Measurements from ENCODE around the gene KEAP1.
"Not testable (repeated sequence)": the region's sequence is repeated elsewhere in the genome, so short reads cannot be mapped to it uniquely, and the experiment has no call there.

The KEAP1 gene

GRCh38 chr19:10544242-10544752, 41.1 kb upstream of the KEAP1 start:
- Histone ChIP-seq H3K4me3 (ENCODE audit: low read depth in 1 of 2, low read length in 2 of 2) (peak overlapping the region; percentile 84 to 98), H3K9ac (ENCODE audit: low read depth in 1 of 2, low read length in 2 of 2) (peak overlapping the region; percentile 82 to 92), H3K4me1 (ENCODE audit: control insufficient read depth in 1 of 2, insufficient read depth in 2 of 2, low read length in 2 of 2) (peaks cover 12 to 18% of the 10 kb centered on the region in 2 donors), H3K27ac (ENCODE audit: low read depth, low read length) (peak overlapping the region; percentile 84), H3K36me3 (ENCODE audit: control insufficient read depth in 1 of 2, insufficient read depth in 2 of 2, low read length in 2 of 2) (peaks cover 18 to 22% of the 10 kb centered on the region in 2 donors), H3K9me3 (ENCODE audit: control insufficient read depth in 1 of 2, low read length in 2 of 2) (no peaks in the 10 kb centered on the region), H3K27me3 (ENCODE audit: control insufficient read depth in 1 of 2, insufficient read depth in 2 of 2, low read length in 2 of 2) (no peaks in the 10 kb centered on the region)

GRCh38 chr19:10543420-10544241, 40.5 kb upstream of the KEAP1 start, which contains the start of gene ATG4D:
ATG4D (plus strand) TSS chr19:10543904; CDS start chr19:10544091, 187 bp downstream.
- no peaks in the 10 kb centered on the region for H3K27me3 ChIP-seq (ENCODE audit: control insufficient read depth in 1 of 2, insufficient read depth in 2 of 2, low read length in 2 of 2)
- peak within 1 kb of the TSS; percentile 84 to 98 for H3K4me3 ChIP-seq (ENCODE audit: low read depth in 1 of 2, low read length in 2 of 2)
- H3K9me3 ChIP-seq (ENCODE audit: control insufficient read depth in 1 of 2, low read length in 2 of 2), result no peaks in the 10 kb centered on the region
- H3K27ac ChIP-seq (ENCODE audit: low read depth, low read length), result peak within 1 kb of the TSS; percentile 84
- peaks cover 12 to 15% of the 10 kb centered on the region in 2 donors for H3K36me3 ChIP-seq (ENCODE audit: control insufficient read depth in 1 of 2, insufficient read depth in 2 of 2, low read length in 2 of 2)
- H3K4me1 ChIP-seq (ENCODE audit: control insufficient read depth in 1 of 2, insufficient read depth in 2 of 2, low read length in 2 of 2), result peaks cover 12 to 18% of the 10 kb centered on the region in 2 donors
- H3K9ac ChIP-seq (ENCODE audit: low read depth in 1 of 2, low read length in 2 of 2), result peak within 1 kb of the TSS; percentile 82 to 92

- Histone ChIP-seq H3K36me3 (ENCODE audit: control insufficient read depth in 1 of 2, insufficient read depth in 2 of 2, low read length in 2 of 2) (peaks cover 6 to 9% of the 10 kb centered on the region in 2 donors), H3K27ac (ENCODE audit: low read depth, low read length) (no peak overlapping the region)
These were observed 39.9 kb upstream of the KEAP1 start for GRCh38 chr19:10543059-10543419.

GRCh38 chr19:10539016-10539415, 35.9 kb upstream of the KEAP1 start:
- H3K9me3 ChIP-seq (ENCODE audit: control insufficient read depth in 1 of 2, low read length in 2 of 2); H3K27me3 ChIP-seq (ENCODE audit: control insufficient read depth in 1 of 2, insufficient read depth in 2 of 2, low read length in 2 of 2); H3K36me3 ChIP-seq (ENCODE audit: control insufficient read depth in 1 of 2, insufficient read depth in 2 of 2, low read length in 2 of 2); H3K27ac ChIP-seq (ENCODE audit: low read depth, low read length); H3K4me1 ChIP-seq (ENCODE audit: control insufficient read depth in 1 of 2, insufficient read depth in 2 of 2, low read length in 2 of 2); H3K9ac ChIP-seq (ENCODE audit: low read depth in 1 of 2, low read length in 2 of 2); H3K4me3 ChIP-seq (ENCODE audit: low read depth in 1 of 2, low read length in 2 of 2): not testable (repeated sequence)

More at GRCh38 chr19:10543059-10543419, 39.9 kb upstream of the KEAP1 start:
- peaks cover 12 to 18% of the 10 kb centered on the region in 2 donors for H3K4me1 ChIP-seq (ENCODE audit: control insufficient read depth in 1 of 2, insufficient read depth in 2 of 2, low read length in 2 of 2)
- no peaks in the 10 kb centered on the region for H3K9me3 ChIP-seq (ENCODE audit: control insufficient read depth in 1 of 2, low read length in 2 of 2)
- peaks cover 0 to 3% of the 10 kb centered on the region in 2 donors for H3K27me3 ChIP-seq (ENCODE audit: control insufficient read depth in 1 of 2, insufficient read depth in 2 of 2, low read length in 2 of 2)
- peak overlapping the region; percentile 84 to 98 for H3K4me3 ChIP-seq (ENCODE audit: low read depth in 1 of 2, low read length in 2 of 2)
- H3K9ac ChIP-seq (ENCODE audit: low read depth in 1 of 2, low read length in 2 of 2), result peak overlapping the region in 1 of 2 donors; percentile 25

GRCh38 chr19:10538204-10538983, 35.2 kb upstream of the KEAP1 start:
- Histone ChIP-seq H3K36me3 (ENCODE audit: control insufficient read depth in 1 of 2, insufficient read depth in 2 of 2, low read length in 2 of 2) (no peaks in the 10 kb centered on the region), H3K4me1 (ENCODE audit: control insufficient read depth in 1 of 2, insufficient read depth in 2 of 2, low read length in 2 of 2) (peaks cover 4% of the 10 kb centered on the region in 2 donors), H3K4me3 (ENCODE audit: low read depth in 1 of 2, low read length in 2 of 2) (no peak overlapping the region), H3K9me3 (ENCODE audit: control insufficient read depth in 1 of 2, low read length in 2 of 2) (no peaks in the 10 kb centered on the region), H3K27me3 (ENCODE audit: control insufficient read depth in 1 of 2, insufficient read depth in 2 of 2, low read length in 2 of 2) (peaks cover 0 to 5% of the 10 kb centered on the region in 2 donors), H3K9ac (ENCODE audit: low read depth in 1 of 2, low read length in 2 of 2) (no peak overlapping the region), H3K27ac (ENCODE audit: low read depth, low read length) (no peak overlapping the region)

- H3K36me3 ChIP-seq (ENCODE audit: control insufficient read depth in 1 of 2, insufficient read depth in 2 of 2, low read length in 2 of 2), result no peaks in the 10 kb centered on the region
- H3K9ac ChIP-seq (ENCODE audit: low read depth in 1 of 2, low read length in 2 of 2), result no peak overlapping the region
- peaks cover 0 to 5% of the 10 kb centered on the region in 2 donors for H3K27me3 ChIP-seq (ENCODE audit: control insufficient read depth in 1 of 2, insufficient read depth in 2 of 2, low read length in 2 of 2)
- peaks cover 0 to under 1% of the 10 kb centered on the region in 2 donors for H3K9me3 ChIP-seq (ENCODE audit: control insufficient read depth in 1 of 2, low read length in 2 of 2)
- no peak overlapping the region for H3K27ac ChIP-seq (ENCODE audit: low read depth, low read length)
- no peak overlapping the region for H3K4me3 ChIP-seq (ENCODE audit: low read depth in 1 of 2, low read length in 2 of 2)
- H3K4me1 ChIP-seq (ENCODE audit: control insufficient read depth in 1 of 2, insufficient read depth in 2 of 2, low read length in 2 of 2), result no peaks in the 10 kb centered on the region
These were observed 34.5 kb upstream of the KEAP1 start for GRCh38 chr19:10537668-10538067.

GRCh38 chr19:10535613-10536012, 32.5 kb upstream of the KEAP1 start:
- no peak overlapping the region for H3K27ac ChIP-seq (ENCODE audit: low read depth, low read length)
- H3K27me3 ChIP-seq (ENCODE audit: control insufficient read depth in 1 of 2, insufficient read depth in 2 of 2, low read length in 2 of 2), result peaks cover 0 to 5% of the 10 kb centered on the region in 2 donors
- H3K4me1 ChIP-seq (ENCODE audit: control insufficient read depth in 1 of 2, insufficient read depth in 2 of 2, low read length in 2 of 2), result no peaks in the 10 kb centered on the region
- H3K9me3 ChIP-seq (ENCODE audit: control insufficient read depth in 1 of 2, low read length in 2 of 2), result peaks cover 0 to 3% of the 10 kb centered on the region in 2 donors
- no peak overlapping the region for H3K4me3 ChIP-seq (ENCODE audit: low read depth in 1 of 2, low read length in 2 of 2)
- H3K36me3 ChIP-seq (ENCODE audit: control insufficient read depth in 1 of 2, insufficient read depth in 2 of 2, low read length in 2 of 2), result no peaks in the 10 kb centered on the region
- no peak overlapping the region for H3K9ac ChIP-seq (ENCODE audit: low read depth in 1 of 2, low read length in 2 of 2)

- Histone ChIP-seq H3K4me1 (ENCODE audit: control insufficient read depth in 1 of 2, insufficient read depth in 2 of 2, low read length in 2 of 2) (no peaks in the 10 kb centered on the region), H3K9ac (ENCODE audit: low read depth in 1 of 2, low read length in 2 of 2) (no peak overlapping the region), H3K27ac (ENCODE audit: low read depth, low read length) (no peak overlapping the region), H3K27me3 (ENCODE audit: control insufficient read depth in 1 of 2, insufficient read depth in 2 of 2, low read length in 2 of 2) (peaks cover 0 to 5% of the 10 kb centered on the region in 2 donors), H3K9me3 (ENCODE audit: control insufficient read depth in 1 of 2, low read length in 2 of 2) (peaks cover 0 to 3% of the 10 kb centered on the region in 2 donors), H3K36me3 (ENCODE audit: control insufficient read depth in 1 of 2, insufficient read depth in 2 of 2, low read length in 2 of 2) (no peaks in the 10 kb centered on the region), H3K4me3 (ENCODE audit: low read depth in 1 of 2, low read length in 2 of 2) (no peak overlapping the region)
These were observed 30.7 kb upstream of the KEAP1 start for GRCh38 chr19:10533646-10534386.

- Histone ChIP-seq H3K36me3 (ENCODE audit: control insufficient read depth in 1 of 2, insufficient read depth in 2 of 2, low read length in 2 of 2) (no peaks in the 10 kb centered on the region), H3K27me3 (ENCODE audit: control insufficient read depth in 1 of 2, insufficient read depth in 2 of 2, low read length in 2 of 2) (no peaks in the 10 kb centered on the region), H3K27ac (ENCODE audit: low read depth, low read length) (no peak overlapping the region), H3K4me1 (ENCODE audit: control insufficient read depth in 1 of 2, insufficient read depth in 2 of 2, low read length in 2 of 2) (no peaks in the 10 kb centered on the region), H3K4me3 (ENCODE audit: low read depth in 1 of 2, low read length in 2 of 2) (no peak overlapping the region), H3K9me3 (ENCODE audit: control insufficient read depth in 1 of 2, low read length in 2 of 2) (peaks cover 0 to 3% of the 10 kb centered on the region in 2 donors), H3K9ac (ENCODE audit: low read depth in 1 of 2, low read length in 2 of 2) (no peak overlapping the region)
These were observed 29.3 kb upstream of the KEAP1 start for GRCh38 chr19:10532457-10532856.
